HG03575 (cell line): ENCODE measurements around the gene DIP2A.
"Not testable (repeated sequence)": the region's sequence is repeated elsewhere in the genome, so short reads cannot be mapped to it uniquely, and the experiment has no call there.

ENCODE experiments used
- ATAC-seq: cut with Tn5 transposase; IDR thresholded peaks from one replicate; pipeline ENCODE4 v1.9.1; 2021; ENCODE audit not compliant: unreplicated experiment, insufficient number of reproducible peaks, low FRiP score; ENCODE audit errors: extremely low read depth

Gene DIP2A

DNA sequence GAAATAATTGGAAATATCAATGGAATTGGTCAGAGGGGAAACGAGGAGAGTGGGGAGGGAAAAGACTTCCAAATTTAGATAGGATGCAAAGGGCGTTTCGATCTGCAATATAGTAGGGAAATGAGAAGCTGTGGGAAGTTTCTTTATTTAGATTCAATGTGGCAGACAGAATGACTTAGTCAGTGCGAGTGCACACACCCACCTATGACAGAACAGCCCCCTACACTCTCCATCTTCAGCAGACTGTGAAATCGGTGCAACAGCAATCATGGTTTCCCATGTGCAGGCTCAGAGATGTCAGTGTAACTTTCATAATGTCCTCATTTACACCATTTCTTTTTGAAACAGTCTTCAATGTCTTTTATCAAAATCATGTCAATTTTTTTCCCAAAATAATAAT is 46.0 kb downstream of the DIP2A start:
- no peak for ATAC-seq

DNA sequence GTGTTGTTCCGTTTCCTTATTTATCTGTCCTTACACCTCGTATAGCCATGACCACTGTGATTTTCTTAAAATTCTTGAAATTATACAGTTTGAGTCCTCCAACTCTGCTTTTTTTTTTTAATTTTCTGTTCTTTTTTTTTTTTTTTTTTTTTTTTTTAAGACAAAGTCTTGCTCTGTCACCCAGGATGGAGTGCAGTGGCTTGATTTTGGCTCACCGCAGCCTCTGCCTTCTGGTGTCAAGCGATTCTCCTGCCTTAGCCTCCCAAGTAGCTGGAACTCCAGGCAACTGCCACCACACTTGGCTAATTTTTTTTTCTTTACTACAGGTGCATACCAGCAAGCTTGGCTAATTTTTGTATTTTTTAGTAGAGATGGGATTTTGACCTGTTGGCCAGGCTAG is 48.9 kb downstream of the DIP2A start:
- ATAC-seq, result no peak

DNA sequence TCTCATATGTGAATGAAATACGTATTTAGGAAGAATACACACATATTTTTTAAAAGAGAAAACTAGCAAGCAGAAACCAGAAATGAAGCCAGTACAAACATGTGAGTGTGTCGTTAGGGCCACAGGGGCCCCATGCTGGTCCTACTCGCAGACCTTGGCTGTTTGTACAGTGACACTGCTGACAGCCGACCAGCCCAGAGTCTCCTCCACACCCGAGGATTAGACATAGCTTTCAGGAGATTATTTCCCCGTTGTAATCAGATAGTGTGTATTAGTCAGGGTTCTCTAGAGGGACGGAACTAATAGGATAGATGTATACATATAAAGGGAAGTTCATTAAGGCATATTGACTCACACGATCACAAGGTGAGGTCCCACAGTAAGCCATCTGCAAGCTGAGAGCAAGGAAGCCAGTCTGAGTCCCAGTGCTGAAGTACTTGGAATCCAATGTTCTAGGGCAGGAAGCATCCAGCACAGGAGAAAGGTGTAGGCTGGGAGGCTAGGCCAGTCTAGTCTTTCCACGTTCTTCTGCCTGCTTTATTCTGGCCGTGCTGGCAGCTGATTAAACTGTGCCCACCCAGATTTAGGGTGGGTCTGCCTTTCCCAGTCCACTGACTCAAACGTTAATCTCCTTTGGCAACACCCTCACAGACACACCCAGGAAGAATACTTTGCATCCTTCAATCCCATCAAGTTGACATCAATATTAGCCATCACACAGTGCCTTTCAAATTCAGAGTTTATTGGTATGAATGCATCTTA is 51.2 kb downstream of the DIP2A start:
- ATAC-seq, result no peak

DNA sequence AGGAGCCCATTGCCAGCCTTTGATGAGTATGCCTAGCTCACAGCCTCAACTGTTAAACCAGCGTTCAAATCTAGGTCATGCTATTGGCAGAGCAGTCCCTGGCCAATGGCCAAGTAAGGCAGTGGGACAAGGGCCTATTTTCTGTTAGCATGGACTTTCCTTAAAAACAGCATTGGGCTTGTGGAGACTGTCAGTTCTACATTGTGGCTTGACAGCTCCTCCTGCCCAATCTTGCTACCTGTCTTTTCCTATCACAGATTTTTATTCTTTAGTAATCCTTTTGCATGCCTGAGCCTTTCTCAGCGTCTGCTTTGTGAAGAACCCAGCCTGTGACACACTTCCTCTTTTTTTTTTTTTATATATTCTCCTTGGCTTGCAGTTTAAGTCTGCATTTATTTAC is 56.4 kb downstream of the DIP2A start:
- no peak for ATAC-seq

DNA sequence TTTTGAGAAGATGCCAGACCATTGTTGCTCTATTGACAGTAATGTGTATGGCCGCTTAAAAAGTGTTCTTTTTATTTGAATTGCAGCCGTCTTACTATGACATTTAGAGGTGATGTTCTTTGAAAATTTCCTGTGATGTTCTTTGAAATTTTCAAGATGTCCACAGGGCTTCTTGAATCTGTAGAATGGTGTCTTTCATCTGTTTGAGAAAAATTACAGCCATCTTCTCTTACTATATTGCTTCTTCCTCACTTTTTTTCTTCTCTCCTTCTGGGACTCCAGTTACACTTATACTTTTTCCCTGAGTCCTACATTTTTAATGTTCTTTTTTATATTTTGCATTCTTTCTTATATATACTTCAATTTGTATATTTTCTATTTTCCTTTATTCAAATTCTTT is 57.4 kb downstream of the DIP2A start:
- ATAC-seq, result no peak

DNA sequence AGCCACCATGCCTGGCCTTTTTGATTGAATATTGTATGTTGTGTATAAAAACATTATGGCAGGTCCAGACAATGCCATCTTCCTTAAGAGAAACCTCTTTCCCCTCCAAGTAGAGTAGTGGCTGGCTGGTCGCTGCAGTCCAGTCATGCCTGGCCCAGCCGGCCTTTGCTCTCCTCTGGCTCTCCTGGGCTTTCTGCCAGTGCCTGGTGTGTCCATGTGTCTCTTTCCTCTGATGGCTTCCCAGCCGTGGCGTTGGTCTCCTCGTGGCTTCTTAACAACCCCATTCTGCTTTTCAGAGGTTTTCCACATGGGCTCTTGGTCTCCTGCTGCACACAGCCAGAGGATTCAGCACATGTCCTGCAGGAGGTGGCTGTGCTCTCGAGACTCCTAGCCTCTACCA is 58.7 kb downstream of the DIP2A start:
- no peak for ATAC-seq

DNA sequence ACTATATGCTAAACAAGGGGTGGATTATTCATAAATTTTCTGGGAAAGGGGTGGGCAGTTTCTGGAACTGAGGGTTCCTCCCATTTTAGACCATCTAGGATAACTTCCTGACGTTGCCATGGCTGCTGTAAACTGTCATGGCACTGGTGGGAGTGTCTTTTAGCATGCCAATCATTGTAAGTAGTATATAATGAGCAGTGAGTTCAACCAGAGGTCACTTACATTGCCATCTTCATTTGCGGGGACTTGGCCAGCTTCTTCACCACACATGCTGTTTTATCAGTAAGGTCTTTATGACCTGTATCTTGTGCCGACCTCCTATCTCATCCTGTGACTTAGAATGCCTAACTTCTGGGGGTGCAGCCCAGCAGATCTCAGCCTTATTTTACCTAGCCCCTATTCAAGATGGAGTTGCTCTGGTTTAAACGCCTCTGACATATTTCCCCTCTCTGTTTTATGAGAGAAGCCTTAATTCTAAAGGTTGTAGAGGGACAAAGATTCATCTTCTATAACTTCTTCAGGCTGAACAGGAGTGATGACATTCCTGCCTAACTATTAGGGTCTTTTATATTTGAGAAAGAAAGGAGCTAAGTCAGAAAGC is 60.4 kb downstream of the DIP2A start:
- ATAC-seq, result no peak

DNA sequence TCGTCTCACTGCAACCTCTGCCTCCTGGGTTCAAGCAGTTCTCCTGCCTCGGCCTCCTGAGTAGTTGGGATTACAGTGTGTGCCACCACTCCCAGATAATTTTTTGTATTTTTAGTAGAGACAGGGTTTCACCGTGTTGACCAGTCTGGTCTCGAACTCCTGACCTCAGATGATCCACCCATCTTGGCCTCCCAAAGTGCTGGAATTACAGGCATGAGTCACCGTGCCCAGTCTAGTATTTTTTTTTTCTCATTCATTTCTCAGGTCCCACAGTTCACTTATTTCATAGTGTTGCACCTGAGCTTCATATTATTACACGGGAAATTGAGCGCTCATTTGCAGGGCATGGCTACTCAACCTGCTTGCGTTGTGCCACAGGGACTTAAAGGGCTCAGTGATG is 68.7 kb downstream of the DIP2A start:
- not testable (repeated sequence) for ATAC-seq

DNA sequence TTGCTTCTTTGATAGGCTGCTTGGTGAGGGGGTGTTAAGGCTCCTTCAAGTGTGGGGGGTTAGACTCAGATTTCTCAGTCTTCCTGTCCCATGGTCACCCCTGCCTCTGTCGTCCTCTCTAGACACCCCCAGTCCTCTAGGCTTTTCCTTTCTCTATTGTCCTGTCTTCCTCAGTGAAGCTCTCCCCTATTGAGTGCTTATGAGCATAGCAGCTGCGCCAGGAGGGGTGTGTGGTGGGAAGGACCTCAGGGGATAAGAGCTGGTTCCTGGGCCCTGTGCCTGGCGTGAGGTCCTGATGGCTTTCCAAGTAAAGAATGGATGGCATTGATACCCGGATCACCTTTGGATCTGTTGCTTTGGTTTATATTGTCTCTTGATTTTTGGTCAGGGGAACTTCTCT is 69.1 kb downstream of the DIP2A start:
- ATAC-seq, result no peak

DNA sequence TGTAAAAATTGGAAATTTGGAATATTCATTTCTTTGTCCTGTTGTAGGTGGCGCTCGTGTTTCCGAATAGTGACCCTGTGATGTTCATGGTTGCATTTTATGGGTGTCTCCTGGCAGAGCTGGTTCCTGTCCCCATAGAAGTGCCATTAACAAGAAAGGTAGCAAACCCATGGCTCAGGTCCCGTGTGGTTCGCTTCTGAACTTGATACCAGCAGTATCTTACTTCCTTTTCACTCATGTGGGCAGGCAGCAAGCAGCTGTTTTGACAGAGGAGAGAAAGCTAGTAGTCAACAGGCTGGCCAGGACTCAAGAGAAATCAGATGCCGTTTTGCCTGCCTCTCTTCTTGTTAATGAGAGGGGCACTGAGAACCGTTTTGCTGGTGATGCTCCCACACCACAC is 73.4 kb downstream of the DIP2A start:
- ATAC-seq, result no peak

DNA sequence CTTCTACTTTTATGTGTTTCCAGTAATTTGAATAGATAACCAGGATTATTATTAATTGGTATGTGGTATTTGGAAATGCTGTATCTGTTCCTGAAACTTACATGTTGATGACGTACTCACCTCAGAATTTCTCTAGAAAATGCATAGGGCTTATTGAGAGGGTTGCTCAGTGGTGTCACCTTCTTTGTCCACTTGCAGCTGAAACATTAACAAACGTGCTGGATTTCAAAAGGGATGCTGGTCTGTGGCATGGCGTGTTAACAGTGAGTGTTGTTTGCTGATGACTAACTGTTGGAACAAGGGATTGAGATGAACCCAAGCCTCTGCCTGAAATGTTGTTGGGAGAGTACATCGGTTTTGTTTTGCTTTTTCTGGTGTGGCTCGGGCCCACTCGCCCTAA is 78.3 kb downstream of the DIP2A start:
- ATAC-seq, result no peak

DNA sequence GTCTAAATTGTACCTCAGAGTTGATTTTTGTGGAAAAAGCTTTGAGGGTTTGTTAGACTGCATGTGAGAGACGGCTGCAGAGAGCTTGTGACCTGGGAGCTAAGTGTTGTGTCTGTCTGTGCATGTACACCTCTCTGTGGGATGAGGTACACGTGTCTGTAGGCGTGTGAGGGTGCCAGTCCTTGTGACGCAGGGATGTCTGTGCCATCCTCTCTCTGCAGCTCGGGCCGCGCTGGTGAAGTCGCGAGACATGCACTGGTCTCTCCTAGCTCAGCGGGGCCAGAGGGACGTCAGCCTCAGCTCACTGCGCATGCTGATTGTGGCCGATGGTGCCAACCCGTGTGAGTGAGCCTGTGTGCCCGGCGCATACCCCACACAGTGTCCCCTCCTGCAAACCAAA is 79.6 kb downstream of the DIP2A start:
- no peak for ATAC-seq

DNA sequence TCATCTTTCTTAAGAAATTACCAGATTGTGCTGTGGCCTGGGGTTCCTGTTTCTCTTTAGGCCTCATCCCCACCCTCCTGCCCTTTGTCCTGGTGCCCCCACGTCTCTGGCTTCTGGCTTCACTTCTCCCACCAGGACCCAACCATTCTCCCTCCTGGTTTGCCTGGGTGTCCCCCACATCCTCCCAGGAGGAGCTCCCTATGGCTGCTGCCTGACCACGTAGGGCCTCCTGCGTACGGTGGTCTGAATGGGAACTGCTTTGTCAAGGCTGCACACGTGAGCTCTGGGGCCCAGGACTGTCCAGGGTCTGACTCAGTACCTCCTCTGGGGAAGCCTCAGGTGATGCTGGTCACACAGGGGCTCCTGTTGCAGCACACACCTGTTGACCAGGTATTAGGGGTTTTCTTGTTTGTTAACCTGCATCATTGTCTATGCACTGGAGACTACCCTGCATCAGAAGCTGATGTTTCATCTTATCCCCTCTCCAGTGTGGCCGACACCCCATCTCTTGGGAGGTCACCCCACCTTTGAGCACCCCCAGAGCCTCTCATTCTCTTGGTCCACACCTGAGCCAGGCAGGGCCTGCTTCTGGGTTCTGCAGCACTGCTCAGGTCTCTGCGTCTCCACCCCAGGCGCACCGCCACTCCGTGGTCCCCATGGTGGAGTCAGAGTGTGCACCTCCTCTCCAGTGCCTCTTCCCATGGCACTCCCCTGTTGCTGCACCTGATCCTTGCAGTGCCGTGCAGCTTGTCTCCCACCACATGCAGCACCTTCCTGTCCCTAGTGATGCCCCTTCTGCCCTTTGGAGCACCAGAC is 80.4 kb downstream of the DIP2A start:
- ATAC-seq, result no peak

DNA sequence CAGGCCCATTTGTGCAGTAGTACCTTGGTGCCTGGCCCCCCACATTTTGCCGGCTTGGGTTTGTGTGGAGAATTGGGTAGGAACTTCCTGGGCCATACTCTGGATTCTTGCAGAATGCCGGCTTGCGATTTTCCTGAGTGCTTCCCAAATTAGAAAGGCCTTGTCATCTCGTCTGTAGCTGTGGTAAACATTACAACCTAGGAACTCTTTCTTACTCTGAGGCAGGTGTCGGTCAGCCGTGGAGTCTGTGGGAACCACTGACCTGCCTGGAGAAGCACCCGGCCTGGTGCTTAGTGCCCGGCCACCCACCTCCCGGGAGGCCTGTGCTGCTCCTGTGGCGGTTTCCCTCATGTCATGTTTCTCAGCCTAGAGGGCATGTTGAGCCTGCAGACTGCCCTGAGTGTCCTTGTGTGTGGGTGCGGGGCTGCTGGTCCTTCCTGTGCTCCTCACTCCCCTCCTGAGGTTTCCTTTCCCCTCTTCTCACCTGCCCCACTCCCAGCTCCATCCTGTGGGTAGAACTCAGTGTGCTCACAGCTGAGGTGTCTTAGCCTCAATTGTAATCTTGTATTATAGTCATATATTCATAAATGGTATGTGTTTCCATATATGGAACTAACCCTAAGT is 81.5 kb downstream of the DIP2A start:
- ATAC-seq, result no peak

DNA sequence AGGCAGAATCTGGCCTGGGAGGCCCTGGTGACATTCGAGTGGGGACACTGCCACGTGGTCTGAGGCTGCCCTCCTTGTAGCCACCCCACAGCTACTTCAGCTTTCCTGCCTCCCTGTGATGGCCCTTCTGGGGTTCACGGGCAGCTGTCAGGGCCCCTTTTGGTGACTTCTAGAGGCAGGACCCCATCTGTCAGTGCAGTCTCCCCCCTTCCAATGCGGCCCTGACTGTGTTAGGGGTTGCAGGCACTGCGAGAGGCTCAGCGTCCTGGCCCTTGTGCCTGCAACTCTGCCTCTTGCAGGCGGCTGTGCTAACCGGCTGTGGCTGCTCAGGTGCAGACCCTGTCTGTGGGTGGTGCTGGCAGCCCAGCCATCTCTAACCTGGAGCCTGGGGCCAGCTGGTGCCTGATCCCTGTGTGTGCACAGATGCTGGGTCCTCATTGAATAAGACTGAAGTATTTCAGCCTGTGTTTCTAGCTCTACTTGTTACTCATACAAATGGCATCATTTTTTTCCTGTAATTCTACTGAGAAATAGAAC is 84.0 kb downstream of the DIP2A start:
- ATAC-seq, result no peak

DNA sequence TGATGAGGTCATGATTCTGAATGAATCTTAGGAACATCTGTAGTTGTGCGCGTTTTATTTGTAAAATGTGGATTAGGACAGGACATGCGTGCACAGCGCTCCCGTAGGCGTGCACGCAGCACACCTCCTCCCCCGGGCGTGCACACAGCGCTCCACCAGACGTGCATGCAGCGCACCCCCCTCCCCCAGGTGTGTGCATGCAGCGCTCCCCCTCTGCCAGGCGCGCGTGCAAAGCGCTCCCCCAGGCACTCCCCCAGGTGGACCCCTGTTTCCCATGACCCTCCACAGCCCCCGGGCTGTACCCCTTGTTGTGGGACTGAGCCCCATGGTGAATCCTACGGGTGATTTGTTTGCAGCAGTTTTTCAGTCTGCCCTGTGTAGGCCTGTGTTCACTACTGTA is 84.6 kb downstream of the DIP2A start:
- no peak for ATAC-seq

DNA sequence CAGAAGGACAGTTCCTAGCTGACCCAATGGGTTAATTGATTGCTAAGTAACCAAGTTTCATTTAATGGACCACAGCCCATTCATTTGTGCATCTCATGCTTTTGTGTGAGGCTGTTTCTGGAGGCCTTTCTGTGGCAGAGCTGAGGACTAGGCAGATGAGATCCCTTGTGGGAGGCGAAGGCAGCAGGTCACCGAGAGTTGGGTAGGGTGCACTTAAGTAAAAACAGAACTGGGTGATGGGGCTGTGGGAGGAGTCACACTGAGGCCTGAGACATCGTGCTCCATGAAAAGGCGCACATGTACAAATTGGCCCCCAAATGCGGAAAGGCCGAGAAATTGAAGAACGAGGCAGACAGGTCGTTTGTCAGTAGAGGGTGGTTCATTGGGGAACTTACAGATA is 85.3 kb downstream of the DIP2A start:
- ATAC-seq, result no peak

DNA sequence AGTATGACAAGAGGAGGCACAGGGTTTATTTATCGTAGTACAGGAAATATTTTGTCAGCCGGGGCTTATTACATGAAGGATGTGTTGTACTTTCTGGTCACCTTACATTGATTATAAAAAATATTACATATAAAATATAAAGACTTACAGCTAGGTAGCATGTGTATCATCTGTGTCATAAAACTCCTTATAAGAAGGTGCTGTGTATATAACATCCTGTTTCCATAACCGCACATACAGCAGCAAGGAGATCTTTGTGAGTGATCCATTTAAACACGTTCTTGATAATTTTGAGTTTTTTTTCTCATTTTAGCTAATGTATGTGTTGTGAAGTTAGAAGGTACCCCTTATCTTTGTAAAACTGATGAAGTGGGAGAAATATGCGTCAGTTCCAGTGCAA is 86.1 kb downstream of the DIP2A start:
- ATAC-seq, result no peak

DNA sequence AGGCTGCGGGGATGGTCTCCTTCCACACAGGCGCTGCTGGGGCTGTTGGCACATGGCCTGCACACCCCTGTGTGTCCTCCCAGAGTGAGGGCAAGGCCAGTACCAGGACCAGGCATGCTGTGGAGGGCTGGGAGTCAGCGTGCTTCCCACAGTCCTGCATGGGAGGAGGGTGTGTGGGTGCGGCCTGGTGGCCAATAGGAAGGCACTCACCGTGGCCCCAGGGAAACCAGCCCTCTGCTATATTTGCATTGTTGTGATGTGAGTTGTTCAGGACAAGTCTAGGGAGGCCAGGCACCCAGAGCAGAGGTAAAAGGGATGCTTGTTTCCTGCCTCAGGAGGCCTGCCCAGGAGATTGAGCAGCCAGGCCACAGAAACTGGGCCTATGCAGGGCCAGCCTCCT is 86.7 kb downstream of the DIP2A start:
- ATAC-seq, result no peak

DNA sequence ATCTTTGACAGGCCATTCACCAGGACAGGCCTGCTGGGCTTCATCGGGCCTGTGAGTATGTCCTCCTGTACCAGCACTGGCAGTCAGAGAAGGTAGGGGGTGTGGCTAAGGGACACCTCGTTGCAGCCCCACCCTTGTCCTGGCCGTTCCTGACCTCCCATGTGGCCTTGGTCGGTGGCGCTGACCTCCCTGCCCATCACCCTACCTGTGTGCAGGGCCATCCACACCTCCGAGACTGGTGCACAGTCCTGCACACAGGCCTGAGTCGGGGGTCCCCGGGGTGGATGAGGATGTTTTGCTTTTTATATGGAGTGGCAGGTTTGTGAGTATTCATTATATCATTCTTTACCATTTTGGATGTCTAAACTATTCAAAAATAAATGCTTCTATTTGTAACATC is 87.2 kb downstream of the DIP2A start:
- ATAC-seq, result no peak
